Thyroid gland (tissue), 4 donors: ENCODE results near the gene GLB1L3. TPM values are rescaled to one million over a fixed set of nuclear protein-coding genes. Genes with fewer than 3 reads are reported as not detected.
"Not testable (repeated sequence)": the region's sequence is repeated elsewhere in the genome, so short reads cannot be mapped to it uniquely, and the experiment has no call there.

Source experiments
- DNase-seq, 2 donors: peaks; one replicate each; pipeline ENCODE4 v3.0.0-alpha.2; 2019
- H3K27ac ChIP-seq, 3 donors: fragments of 200-600 bp; sonication (generic); 1 replicate in 2 of 3; 2 replicates in 1 of 3; pipeline ENCODE4 v1.5.1; 2016 to 2019; ENCODE audit warnings: mild to moderate bottlenecking in 1 of 3, moderate library complexity in 1 of 3
- H3K27me3 ChIP-seq: fragments of 200-600 bp; sonication (generic); one replicate; pipeline ENCODE4 v1.5.1; 2019
- H3K36me3 ChIP-seq, 2 donors: fragments of 200-600 bp; sonication (generic); one replicate each; pipeline ENCODE4 v1.5.1; 2016 to 2019
- H3K4me1 ChIP-seq, 2 donors: fragments of 200-600 bp; sonication (generic); one replicate each; pipeline ENCODE4 v1.5.1; 2017 to 2019
- H3K4me3 ChIP-seq, 3 donors: fragments of 200-600 bp; sonication (generic); replicated peaks in 1 of 3; 1 replicate in 2 of 3; 2 replicates in 1 of 3; pipeline ENCODE4 v1.5.1; 2016; ENCODE audit warnings: mild to moderate bottlenecking in 1 of 3
- H3K9me3 ChIP-seq: fragments of 200-600 bp; sonication (generic); one replicate; pipeline ENCODE4 v1.5.1; 2017
- CTCF ChIP-seq, 6 experiments: fragments of 200-600 bp in 3 of 6; fragments of 450-650 bp in 3 of 6; sonication (generic) in 3 of 6; IDR thresholded peaks; one replicate each; pipeline ENCODE4 v1.5.1; 2016 to 2019; ENCODE audit warnings: antibody characterized with exemption in 6 of 6, mild to moderate bottlenecking in 2 of 6, inconsistent platforms in 1 of 6, moderate library complexity in 1 of 6
- POLR2A ChIP-seq, 2 donors: fragments of 450-650 bp; IDR thresholded peaks; one replicate each; pipeline ENCODE4 v1.6.1; 2017; ENCODE audit warnings: antibody characterized with exemption in 2 of 2, mild to moderate bottlenecking in 2 of 2, moderate library complexity in 1 of 2
- WGBS, 2 donors: methylation state at CpG; one replicate each; pipeline ENCODE4 v1.1.5; 2017; 5-methylcytosine and 5-hydroxymethylcytosine counted together
- intact Hi-C: fragments of 100-400 bp; cut with DNase I; formaldehyde crosslinking; loops from one replicate; pipeline ENCODE4 v1.15.1; 2023
- total RNA-seq, 4 donors: library from RNA; depleted of rRNA; stranded (reverse); fragments of >200 nt; gene quantifications; one replicate each; pipeline ENCODE4 v1.2.3, GENCODE V29; 2016

Gene GLB1L3
- total RNA-seq, 4 donors from 2014 or later = 0.63 to 2.0 (median 0.94) TPM

DNA sequence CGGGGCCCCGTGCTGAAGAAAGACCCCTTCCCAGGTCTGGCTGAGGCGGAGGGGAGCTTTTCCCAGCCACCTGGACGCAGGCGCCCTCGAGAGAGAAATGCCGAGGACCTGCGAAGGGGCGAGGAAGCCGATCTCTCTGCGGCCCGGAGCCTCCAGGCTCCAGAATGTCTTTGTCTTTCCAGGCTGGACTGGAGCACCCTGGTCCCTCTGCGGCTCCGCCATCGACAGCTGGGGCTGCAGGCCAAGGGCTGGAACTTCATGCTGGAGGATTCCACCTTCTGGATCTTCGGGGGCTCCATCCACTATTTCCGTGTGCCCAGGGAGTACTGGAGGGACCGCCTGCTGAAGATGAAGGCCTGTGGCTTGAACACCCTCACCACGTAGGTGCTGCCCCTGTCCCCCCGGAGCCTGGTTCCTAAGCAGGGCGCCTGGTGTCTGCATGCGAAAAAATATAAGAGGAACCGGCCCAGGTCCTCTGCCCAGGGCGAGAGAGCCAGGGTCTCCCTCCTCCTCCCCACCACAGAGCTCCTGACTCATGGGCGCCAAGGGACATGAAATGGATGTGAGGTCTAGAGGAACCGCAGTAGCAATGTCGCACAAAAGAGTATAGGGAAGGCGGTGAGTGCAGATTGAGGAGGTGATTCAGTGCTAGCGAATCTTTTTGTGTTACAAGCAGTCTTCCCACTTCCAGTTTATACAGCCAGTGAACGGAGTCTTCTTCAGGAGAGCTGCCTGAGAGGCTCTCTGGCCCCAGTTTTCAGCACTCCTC, 66.6 kb downstream of the GLB1L3 start:
- Histone ChIP-seq H3K4me1 (peaks cover 0 to 7% of the 10 kb centered on the region in 2 donors), H3K4me3 (no peak overlapping the region), H3K27ac (no peak overlapping the region), H3K36me3 (no peaks in the 10 kb centered on the region), H3K9me3 (no peaks in the 10 kb centered on the region), H3K27me3 (no peaks in the 10 kb centered on the region)
- DNase-seq = no peak
- WGBS, 2 donors = 91 to 93% methylated on average over 29 to 30 of the region's 30 CpGs
- TF ChIP-seq CTCF (IDR thresholded peaks at IDR 0.05) = no peak
- no peak for TF ChIP-seq POLR2A (IDR thresholded peaks at IDR 0.05)
- intact Hi-C loops = no loop called here

DNA sequence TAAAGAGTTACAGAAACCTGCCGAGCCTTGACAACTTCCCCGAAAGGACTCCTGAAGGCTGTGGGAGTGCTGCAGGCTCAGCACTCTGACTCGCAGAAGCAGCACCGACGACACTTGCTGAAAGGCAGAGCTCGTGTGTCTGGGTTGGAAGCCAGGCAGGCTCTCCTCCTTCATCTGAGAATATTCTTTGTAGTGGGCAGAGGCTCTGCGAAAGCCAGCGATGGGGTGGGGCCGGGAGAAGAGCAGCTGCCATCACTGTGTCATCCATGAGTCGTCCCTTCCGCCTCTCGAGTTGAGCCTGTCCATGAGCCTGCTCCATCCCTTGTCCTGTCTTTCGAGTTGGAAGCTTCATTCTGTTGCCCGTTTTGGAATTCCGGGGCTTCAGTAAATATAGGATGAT, 67.5 kb downstream of the GLB1L3 start:
- intact Hi-C loops = no loop called here
- Histone ChIP-seq H3K27ac (no peak overlapping the region), H3K9me3 (no peaks in the 10 kb centered on the region), H3K4me3 (no peak overlapping the region), H3K4me1 (peaks cover 0 to 7% of the 10 kb centered on the region in 2 donors), H3K27me3 (no peaks in the 10 kb centered on the region), H3K36me3 (no peaks in the 10 kb centered on the region)
- TF ChIP-seq POLR2A (IDR thresholded peaks at IDR 0.05) (no peak), CTCF (IDR thresholded peaks at IDR 0.05) (no peak)
- DNase-seq = no peak
- 88 to 92% methylated on average over 15 of the region's 15 CpGs for WGBS, 2 donors

- H3K4me3 ChIP-seq, intact Hi-C loops, DNase-seq, H3K36me3 ChIP-seq, H3K9me3 ChIP-seq, H3K4me1 ChIP-seq, H3K27me3 ChIP-seq, H3K27ac ChIP-seq: not testable (repeated sequence)
- WGBS, 2 donors = 91 to 96% methylated on average over 5 to 19 of the region's 28 CpGs
These were observed 68.5 kb downstream of the GLB1L3 start for GRCh38 chr11:134344497-134345236.

GRCh38 chr11:134345237-134345550, 69.0 kb downstream of the GLB1L3 start:
- H3K9me3 ChIP-seq = no peaks in the 10 kb centered on the region
- no peak for DNase-seq
- no peaks in the 10 kb centered on the region for H3K27me3 ChIP-seq
- intact Hi-C loops = no loop called here
- 94 to 100% methylated on average over 1 to 4 of the region's 4 CpGs for WGBS, 2 donors
- no peaks in the 10 kb centered on the region for H3K36me3 ChIP-seq
- TF ChIP-seq POLR2A (IDR thresholded peaks at IDR 0.05) (no peak), CTCF (IDR thresholded peaks at IDR 0.05) (no peak)
- no peak overlapping the region for H3K4me3 ChIP-seq
- H3K27ac ChIP-seq = no peak overlapping the region
- H3K4me1 ChIP-seq = peaks cover 0 to 7% of the 10 kb centered on the region in 2 donors

DNA sequence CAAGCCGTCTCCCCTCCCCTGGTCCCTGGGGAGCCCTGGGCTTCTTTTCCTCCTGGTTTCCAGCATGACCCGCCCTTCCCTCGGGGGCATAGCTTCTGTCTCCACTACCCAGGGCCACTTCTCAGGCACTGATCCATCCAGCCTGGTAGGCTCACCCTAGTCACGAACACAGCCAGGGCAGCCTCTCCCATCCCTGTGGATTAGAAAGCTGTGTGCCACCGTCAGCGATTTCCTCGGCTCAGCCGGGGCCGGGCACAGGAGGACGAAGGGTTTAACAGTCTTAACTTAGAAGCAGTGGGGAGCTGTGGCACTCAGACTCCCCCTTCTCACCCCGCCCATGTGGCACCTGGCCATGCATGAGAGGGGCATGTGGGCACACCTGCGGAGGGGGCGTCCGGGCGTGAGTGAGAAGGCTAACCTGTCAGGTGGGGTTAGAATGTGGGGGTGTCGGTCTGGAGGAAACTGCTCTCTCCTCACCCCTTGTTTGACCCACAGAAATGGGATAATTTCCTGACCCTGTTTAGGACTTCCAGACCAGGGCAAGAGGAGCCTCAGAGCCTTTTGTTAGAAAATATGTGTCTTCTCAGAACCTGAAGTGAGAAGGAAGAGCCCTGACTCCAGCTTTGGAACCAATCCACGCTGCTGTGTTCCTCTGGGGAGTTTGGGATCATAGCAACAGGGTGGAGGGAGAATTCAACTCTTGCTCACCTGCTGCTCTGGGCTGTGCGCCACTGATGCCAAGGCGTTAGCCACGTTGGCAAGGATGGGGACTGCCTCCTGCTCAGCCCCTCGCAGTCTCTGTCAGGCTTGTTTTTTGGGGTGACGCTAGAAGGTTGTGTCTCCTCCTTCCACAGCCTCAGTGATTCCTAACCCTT, 70.2 kb downstream of the GLB1L3 start:
- H3K27ac ChIP-seq = no peak overlapping the region
- WGBS, 2 donors = 62 to 63% methylated on average over 17 to 22 of the region's 22 CpGs
- no peaks in the 10 kb centered on the region for H3K36me3 ChIP-seq
- peaks cover 0 to 7% of the 10 kb centered on the region in 2 donors for H3K4me1 ChIP-seq
- no peaks in the 10 kb centered on the region for H3K9me3 ChIP-seq
- peak; percentile 34 to 39 for DNase-seq
- H3K27me3 ChIP-seq = no peaks in the 10 kb centered on the region
- intact Hi-C loops = no loop called here
- no peak overlapping the region for H3K4me3 ChIP-seq
- no peak for TF ChIP-seq CTCF (IDR thresholded peaks at IDR 0.05)
- TF ChIP-seq POLR2A (IDR thresholded peaks at IDR 0.05) = no peak
